Activated naive CD8-positive, alpha-beta T cell treated with anti-CD3 and anti-CD28 coated beads, Interleukin-2, amount 50 U/mL, for 16 hours (primary cell): Measurements from ENCODE around the gene PRIMPOL.
"Not testable (repeated sequence)": the region's sequence is repeated elsewhere in the genome, so short reads cannot be mapped to it uniquely, and the experiment has no call there.

ENCODE experiments used
- DNase-seq: peaks from one replicate; pipeline ENCODE4 v3.0.0-alpha.2; 2020; ENCODE audit warnings: low read depth, low spot score

PRIMPOL gene

GRCh38 chr4:184641022-184641421 lies 8.5 kb upstream of the PRIMPOL start:
- DNase-seq = no peak

GRCh38 chr4:184641451-184641850 lies 8.1 kb upstream of the PRIMPOL start:
- no peak for DNase-seq

GRCh38 chr4:184643731-184644130 lies 5.8 kb upstream of the PRIMPOL start:
- DNase-seq = no peak

- no peak for DNase-seq
Observed at GRCh38 chr4:184644553-184645307, 4.8 kb upstream of the PRIMPOL start.

GRCh38 chr4:184645904-184646610 lies 3.5 kb upstream of the PRIMPOL start:
- DNase-seq = no peak

GRCh38 chr4:184647266-184648053 lies 2.1 kb upstream of the PRIMPOL start:
- no peak for DNase-seq

- no peak for DNase-seq
Observed at GRCh38 chr4:184648054-184648312, 1.6 kb upstream of the PRIMPOL start.

- no peak for DNase-seq
Observed at GRCh38 chr4:184648313-184649025, 1.1 kb upstream of the PRIMPOL start.

GRCh38 chr4:184649971-184650855 lies 675 bp downstream of the PRIMPOL start:
- DNase-seq = no peak

GRCh38 chr4:184651899-184652298 lies 2.4 kb downstream of the PRIMPOL start:
- DNase-seq = no peak

- not testable (repeated sequence) for DNase-seq
Observed at GRCh38 chr4:184652681-184653080, 3.1 kb downstream of the PRIMPOL start.

- DNase-seq = no peak
Observed at GRCh38 chr4:184653650-184654049, 4.1 kb downstream of the PRIMPOL start.

- DNase-seq = no peak
Observed at GRCh38 chr4:184655889-184656869, 6.6 kb downstream of the PRIMPOL start.

- no peak for DNase-seq
Observed at GRCh38 chr4:184657144-184657543, 7.6 kb downstream of the PRIMPOL start.

GRCh38 chr4:184657820-184658219 lies 8.3 kb downstream of the PRIMPOL start:
- not testable (repeated sequence) for DNase-seq

GRCh38 chr4:184660978-184661377 lies 11.4 kb downstream of the PRIMPOL start:
- no peak for DNase-seq

- DNase-seq = no peak
Observed at GRCh38 chr4:184662236-184662635, 12.7 kb downstream of the PRIMPOL start.

- DNase-seq = no peak
Observed at GRCh38 chr4:184664445-184665210, 15.1 kb downstream of the PRIMPOL start.

GRCh38 chr4:184666670-184667069 lies 17.1 kb downstream of the PRIMPOL start:
- DNase-seq = no peak
